Trophoblast cell (in vitro differentiated cells and primary cell): Measurements from ENCODE around the gene YARS1.
"Not testable (repeated sequence)": the region's sequence is repeated elsewhere in the genome, so short reads cannot be mapped to it uniquely, and the experiment has no call there.

Source experiments
- DNase-seq, 2 donors: peaks; one replicate each; pipeline ENCODE4 v3.0.0-alpha.2; 2016
- H2AFZ ChIP-seq: 2 replicates; pipeline ENCODE4 v1.6.1; 2013; ENCODE audit warnings: low read length, moderate library complexity, mild to moderate bottlenecking; ENCODE audit not compliant: insufficient read depth, poor library complexity
- H2AK5ac ChIP-seq: 2 replicates; pipeline ENCODE4 v1.6.1; 2013; ENCODE audit warnings: mild to moderate bottlenecking, low read length
- H2BK120ac ChIP-seq: 2 replicates; pipeline ENCODE4 v1.6.1; 2013; ENCODE audit warnings: low read length, mild to moderate bottlenecking, moderate library complexity; ENCODE audit not compliant: insufficient read depth, poor library complexity
- H2BK12ac ChIP-seq: 2 replicates; pipeline ENCODE4 v1.6.1; 2013; ENCODE audit warnings: mild to moderate bottlenecking, low read length, moderate library complexity
- H2BK5ac ChIP-seq: 2 replicates; pipeline ENCODE4 v1.6.1; 2013; ENCODE audit warnings: low read length, low read depth, moderate library complexity, mild to moderate bottlenecking; ENCODE audit not compliant: poor library complexity
- H3K14ac ChIP-seq: 2 replicates; pipeline ENCODE4 v1.6.1; 2013; ENCODE audit warnings: mild to moderate bottlenecking, low read length
- H3K18ac ChIP-seq: 2 replicates; pipeline ENCODE4 v1.6.1; 2013; ENCODE audit warnings: mild to moderate bottlenecking, low read length
- H3K23ac ChIP-seq: 2 replicates; pipeline ENCODE4 v1.6.1; 2013; ENCODE audit warnings: low read length
- H3K27ac ChIP-seq: 2 replicates; pipeline ENCODE4 v1.5.1; 2013; ENCODE audit warnings: low read depth, mild to moderate bottlenecking, inconsistent platforms, low read length, moderate library complexity
- H3K27me3 ChIP-seq: 2 replicates; pipeline ENCODE4 v1.6.1; 2013; ENCODE audit warnings: inconsistent platforms, mild to moderate bottlenecking, low read length, moderate library complexity; ENCODE audit not compliant: insufficient read depth
- H3K36me3 ChIP-seq, 2 experiments: 1 replicate in 1 of 2; 2 replicates in 1 of 2; pipeline ENCODE4 v1.6.1; 2013; ENCODE audit warnings: low read length in 2 of 2, mild to moderate bottlenecking in 2 of 2, moderate library complexity in 1 of 2; ENCODE audit not compliant: insufficient read depth in 2 of 2, control insufficient read depth in 1 of 2
- H3K4ac ChIP-seq: 2 replicates; pipeline ENCODE4 v1.6.1; 2013; ENCODE audit warnings: low read depth, mild to moderate bottlenecking, low read length, moderate library complexity
- H3K4me1 ChIP-seq, 2 experiments: 1 replicate in 1 of 2; 2 replicates in 1 of 2; pipeline ENCODE4 v1.6.1; 2013; ENCODE audit warnings: low read length in 2 of 2, mild to moderate bottlenecking in 2 of 2, moderate library complexity in 1 of 2; ENCODE audit not compliant: insufficient read depth in 2 of 2, control insufficient read depth in 1 of 2
- H3K4me2 ChIP-seq: 2 replicates; pipeline ENCODE4 v1.6.1; 2013; ENCODE audit warnings: inconsistent platforms, mild to moderate bottlenecking, low read length, moderate library complexity
- H3K4me3 ChIP-seq: 2 replicates; pipeline ENCODE4 v1.5.1; 2013; ENCODE audit warnings: mild to moderate bottlenecking, low read depth, low read length, inconsistent platforms
- H3K79me1 ChIP-seq: one replicate; pipeline ENCODE4 v1.6.1; 2013; ENCODE audit warnings: low read length
- H3K79me2 ChIP-seq: 2 replicates; pipeline ENCODE4 v1.6.1; 2013; ENCODE audit warnings: low read length, mild to moderate bottlenecking; ENCODE audit not compliant: control insufficient read depth, insufficient read depth, poor library complexity
- H3K9ac ChIP-seq: 2 replicates; pipeline ENCODE4 v1.6.1; 2013; ENCODE audit warnings: mild to moderate bottlenecking, low read length
- H3K9me3 ChIP-seq: 2 replicates; pipeline ENCODE4 v1.6.1; 2013; ENCODE audit warnings: low read depth, mild to moderate bottlenecking, control low read depth, inconsistent platforms, low read length; ENCODE audit not compliant: insufficient read depth
- H4K12ac ChIP-seq: 2 replicates; pipeline ENCODE4 v1.6.1; 2013; ENCODE audit warnings: low read depth, mild to moderate bottlenecking, low read length, moderate library complexity
- H4K8ac ChIP-seq: 2 replicates; pipeline ENCODE4 v1.6.1; 2013; ENCODE audit warnings: low read depth, mild to moderate bottlenecking, low read length, moderate library complexity
- H4K91ac ChIP-seq: one replicate; pipeline ENCODE4 v1.6.1; 2013; ENCODE audit warnings: low read depth, mild to moderate bottlenecking, low read length, moderate library complexity
- WGBS: extraction: QIAGEN DNeasy Blood & Tissue Kit; methylation state at CpG from one replicate; pipeline ENCODE4 v1.1.7; 2013; ENCODE audit warnings: missing lambda C conversion rate; ENCODE audit not compliant: insufficient read length, insufficient coverage; ENCODE audit errors: extremely low coverage; 5-methylcytosine and 5-hydroxymethylcytosine counted together

YARS1 gene

DNA sequence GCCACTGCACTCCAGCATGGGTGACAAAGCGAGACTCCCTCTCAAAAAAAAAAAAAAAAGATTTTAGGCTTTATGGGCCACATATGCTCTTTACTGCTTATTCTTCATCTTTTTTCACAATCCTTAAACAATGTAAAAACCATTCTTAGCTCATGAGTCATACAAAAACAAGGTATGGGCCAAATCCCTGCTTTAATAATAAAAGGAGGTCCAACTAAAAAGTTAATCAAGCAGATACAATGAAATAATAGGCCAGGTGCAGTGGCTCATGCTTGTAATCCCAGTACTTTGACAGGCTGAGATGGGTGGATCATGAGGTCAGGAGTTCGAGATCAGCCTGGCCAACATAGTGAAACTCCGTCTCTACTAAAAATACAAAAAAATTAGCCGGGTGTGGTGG is 21.4 kb downstream of the YARS1 start:
- not testable (repeated sequence) for H4K8ac ChIP-seq, H3K9me3 ChIP-seq, H3K4me1 ChIP-seq, H2BK12ac ChIP-seq, H3K27ac ChIP-seq, H3K27me3 ChIP-seq, H3K4me3 ChIP-seq, H4K91ac ChIP-seq, H3K4ac ChIP-seq, H3K79me1 ChIP-seq, H2BK5ac ChIP-seq, H3K23ac ChIP-seq, H3K14ac ChIP-seq, H2AFZ ChIP-seq, H3K18ac ChIP-seq, H3K4me2 ChIP-seq, H2AK5ac ChIP-seq, H3K79me2 ChIP-seq, H3K9ac ChIP-seq, H2BK120ac ChIP-seq, H4K12ac ChIP-seq
- no CpG with 5 or more reads among the region's 4 CpGs for WGBS
- peaks cover 25 to 30% of the 10 kb centered on the region in 2 experiments for H3K36me3 ChIP-seq
- DNase-seq, result peak in 1 of 2 donors; percentile 34

DNA sequence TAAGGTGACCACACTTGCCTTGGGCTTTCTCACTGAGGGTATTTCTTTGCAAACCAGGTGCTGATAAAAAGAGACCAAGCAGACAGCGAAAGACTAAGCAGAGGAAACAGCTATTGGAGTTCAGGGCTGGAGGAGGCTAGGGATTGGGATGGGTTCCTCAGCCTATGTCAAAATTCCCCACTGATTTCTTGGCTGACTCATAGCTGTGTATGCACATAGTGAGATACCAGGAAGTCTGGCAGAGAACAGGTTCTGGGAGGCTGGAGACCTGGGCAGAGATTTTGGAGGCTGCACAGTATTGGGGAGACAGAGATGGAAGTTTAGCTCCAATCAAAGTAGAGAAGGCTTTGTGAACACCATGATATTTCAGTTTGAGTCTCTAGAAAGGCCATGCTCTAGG is 25.3 kb downstream of the YARS1 start:
- Histone ChIP-seq H3K79me2 (no peaks in the 10 kb centered on the region), H2BK120ac (no peak overlapping the region), H3K4ac (no peak overlapping the region), H3K4me3 (no peak overlapping the region), H2BK5ac (no peak overlapping the region), H4K91ac (no peak overlapping the region), H3K27ac (no peak overlapping the region), H3K14ac (no peak overlapping the region), H3K9me3 (no peaks in the 10 kb centered on the region), H3K27me3 (no peaks in the 10 kb centered on the region), H4K8ac (no peak overlapping the region), H3K4me2 (no peak overlapping the region), H2AK5ac (no peak overlapping the region), H3K79me1 (no peaks in the 10 kb centered on the region), H4K12ac (no peak overlapping the region), H3K4me1 (peaks cover 0 to 4% of the 10 kb centered on the region in 2 experiments), H2AFZ (no peak overlapping the region), H2BK12ac (no peak overlapping the region), H3K18ac (no peak overlapping the region), H3K9ac (no peak overlapping the region), H3K36me3 (peaks cover 22 to 28% of the 10 kb centered on the region in 2 experiments), H3K23ac (no peak overlapping the region)
- no CpG with 5 or more reads among the region's 1 CpG for WGBS
- DNase-seq, result peak; percentile 13 to 36

DNA sequence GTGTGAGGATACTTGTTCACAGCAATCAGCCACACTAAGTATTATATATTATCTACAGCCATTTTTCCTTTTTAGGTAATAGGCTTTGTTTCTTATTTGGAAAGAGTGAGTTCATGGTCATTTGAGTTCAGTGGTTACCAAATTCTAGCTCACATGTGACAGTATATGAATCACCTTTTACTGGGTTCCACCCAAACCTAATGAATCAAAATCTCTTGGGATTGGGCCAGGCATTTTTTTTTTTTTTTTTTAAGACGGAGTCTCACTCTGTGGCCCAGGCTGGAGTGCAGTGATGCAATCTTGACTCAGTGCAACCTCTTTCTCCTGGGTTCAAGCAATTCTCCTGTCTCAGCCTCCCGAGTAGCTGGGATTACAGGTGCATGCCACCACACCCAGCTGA is 27.8 kb downstream of the YARS1 start:
- not testable (repeated sequence) for H3K18ac ChIP-seq, H3K27ac ChIP-seq, H3K9me3 ChIP-seq, H4K12ac ChIP-seq, H3K4ac ChIP-seq, DNase-seq, H2AK5ac ChIP-seq, H3K79me2 ChIP-seq, H3K14ac ChIP-seq, H2BK120ac ChIP-seq, H3K79me1 ChIP-seq, H2BK12ac ChIP-seq, H3K4me2 ChIP-seq, H3K4me3 ChIP-seq, H2BK5ac ChIP-seq, H4K91ac ChIP-seq, H4K8ac ChIP-seq, H3K27me3 ChIP-seq, H3K9ac ChIP-seq, H3K23ac ChIP-seq, H2AFZ ChIP-seq, H3K4me1 ChIP-seq
- WGBS, result no CpG with 5 or more reads among the region's 2 CpGs
- peaks cover 19 to 21% of the 10 kb centered on the region in 2 experiments for H3K36me3 ChIP-seq

- H4K91ac ChIP-seq, result no peak overlapping the region
- no peak overlapping the region for H3K23ac ChIP-seq
- peaks cover 0 to 1% of the 10 kb centered on the region in 2 experiments for H3K4me1 ChIP-seq
- no peaks in the 10 kb centered on the region for H3K27me3 ChIP-seq
- H3K4me3 ChIP-seq, result no peak overlapping the region
- no peak overlapping the region for H3K4ac ChIP-seq
- H2AK5ac ChIP-seq, result no peak overlapping the region
- DNase-seq, result no peak
- peaks cover 19 to 30% of the 10 kb centered on the region in 2 experiments for H3K36me3 ChIP-seq
- no peak overlapping the region for H3K14ac ChIP-seq
- H2BK12ac ChIP-seq, result no peak overlapping the region
- H3K18ac ChIP-seq, result no peak overlapping the region
- H2BK120ac ChIP-seq, result no peak overlapping the region
- no peak overlapping the region for H4K8ac ChIP-seq
- H3K79me1 ChIP-seq, result no peaks in the 10 kb centered on the region
- H3K4me2 ChIP-seq, result no peak overlapping the region
- H3K9me3 ChIP-seq, result no peaks in the 10 kb centered on the region
- H2AFZ ChIP-seq, result no peak overlapping the region
- no peak overlapping the region for H3K27ac ChIP-seq
- H3K79me2 ChIP-seq, result no peaks in the 10 kb centered on the region
- no CpG with 5 or more reads among the region's 4 CpGs for WGBS
- no peak overlapping the region for H4K12ac ChIP-seq
- no peak overlapping the region for H2BK5ac ChIP-seq
- H3K9ac ChIP-seq, result no peak overlapping the region
Measured at GRCh38 chr1:32786856-32787255, 30.3 kb downstream of the YARS1 start.
